HG03280 (cell line): ENCODE measurements around the gene ENAM.
"Not testable (repeated sequence)": the region's sequence is repeated elsewhere in the genome, so short reads cannot be mapped to it uniquely, and the experiment has no call there.

Source experiments
- ATAC-seq: cut with Tn5 transposase; IDR thresholded peaks from one replicate; pipeline ENCODE4 v1.9.1; 2021; ENCODE audit warnings: mild to moderate bottlenecking, moderate library complexity; ENCODE audit not compliant: unreplicated experiment

ENAM gene

DNA sequence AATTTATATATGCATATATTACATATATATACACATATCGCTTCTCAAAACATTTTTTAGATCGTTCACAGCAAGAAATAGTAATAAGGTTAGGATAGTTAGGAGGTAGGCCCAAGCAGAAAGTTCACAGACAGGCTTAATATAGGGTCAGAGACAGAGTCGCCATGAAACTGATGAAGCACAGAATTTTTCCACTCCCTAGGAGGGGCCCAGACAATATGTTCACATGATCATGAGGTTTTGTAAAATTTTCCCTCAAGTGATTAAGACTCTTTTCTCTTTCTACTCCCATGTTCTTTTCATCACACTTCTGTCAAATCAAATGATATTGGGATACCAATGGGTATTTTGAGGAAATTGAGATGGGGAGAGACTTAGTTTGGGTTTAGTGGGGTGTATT is 5.2 kb upstream of the ENAM start:
- ATAC-seq, result no peak

- no peak for ATAC-seq
These were observed 4.2 kb upstream of the ENAM start for GRCh38 chr4:70624226-70624793.

DNA sequence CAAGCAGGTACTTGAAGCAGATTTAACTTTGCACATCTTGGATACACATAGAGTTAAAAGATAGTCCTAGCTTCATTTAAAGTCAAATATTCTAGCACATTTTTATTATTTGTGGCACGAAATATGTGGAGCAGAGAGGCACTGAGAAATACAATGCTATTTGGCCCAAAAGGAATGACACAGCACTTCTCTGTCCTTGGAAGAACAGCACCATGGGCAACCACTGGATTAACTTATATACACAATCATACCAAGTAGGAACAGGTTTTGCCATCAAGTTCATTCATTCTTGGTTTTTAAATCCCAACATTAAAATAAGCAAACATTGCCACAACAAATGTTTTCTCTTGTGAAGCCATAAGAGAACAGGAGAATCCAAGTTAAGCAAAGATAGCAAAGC is 924 bp upstream of the ENAM start:
- ATAC-seq, result no peak

- no peak for ATAC-seq
These were observed 1.0 kb downstream of the ENAM start for GRCh38 chr4:70629469-70630090.

DNA sequence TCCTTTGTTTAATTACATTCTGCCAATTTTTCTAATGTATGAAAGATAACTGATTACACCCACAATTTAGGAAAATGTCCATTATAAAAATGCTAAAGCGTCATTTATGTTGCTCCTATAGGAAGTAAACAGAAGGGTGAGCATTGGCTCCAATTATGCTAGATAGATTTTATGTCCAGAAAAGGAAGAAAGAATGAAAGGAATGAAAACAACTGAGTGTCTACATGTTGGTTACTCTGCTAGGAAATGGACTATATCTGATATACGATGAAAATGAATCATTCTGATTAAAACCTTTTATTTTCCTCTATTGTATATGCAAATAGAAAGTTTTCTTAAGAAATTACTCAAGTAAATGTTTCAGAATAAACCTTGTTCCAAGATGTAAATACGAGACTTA is 1.6 kb downstream of the ENAM start:
- no peak for ATAC-seq

- ATAC-seq, result no peak
These were observed 3.5 kb downstream of the ENAM start for GRCh38 chr4:70632028-70632427.

DNA sequence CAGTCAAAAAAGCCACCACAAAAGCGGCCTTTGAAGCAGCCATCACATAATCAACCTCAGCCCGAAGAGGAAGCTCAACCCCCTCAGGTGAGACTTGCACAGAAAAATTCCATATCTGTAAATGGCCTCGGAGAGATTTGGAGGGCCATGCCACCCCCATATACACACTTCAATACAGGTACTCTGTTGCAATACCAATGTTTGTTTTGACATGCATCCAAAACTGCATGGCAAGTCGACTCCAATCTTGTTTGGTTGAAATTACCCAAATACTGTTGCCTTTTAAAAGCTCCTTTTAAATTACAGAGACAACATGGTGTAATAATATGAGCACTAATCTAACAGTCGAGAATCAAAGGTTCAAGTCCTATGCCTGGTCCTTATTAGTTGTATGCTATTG is 5.9 kb downstream of the ENAM start:
- no peak for ATAC-seq

DNA sequence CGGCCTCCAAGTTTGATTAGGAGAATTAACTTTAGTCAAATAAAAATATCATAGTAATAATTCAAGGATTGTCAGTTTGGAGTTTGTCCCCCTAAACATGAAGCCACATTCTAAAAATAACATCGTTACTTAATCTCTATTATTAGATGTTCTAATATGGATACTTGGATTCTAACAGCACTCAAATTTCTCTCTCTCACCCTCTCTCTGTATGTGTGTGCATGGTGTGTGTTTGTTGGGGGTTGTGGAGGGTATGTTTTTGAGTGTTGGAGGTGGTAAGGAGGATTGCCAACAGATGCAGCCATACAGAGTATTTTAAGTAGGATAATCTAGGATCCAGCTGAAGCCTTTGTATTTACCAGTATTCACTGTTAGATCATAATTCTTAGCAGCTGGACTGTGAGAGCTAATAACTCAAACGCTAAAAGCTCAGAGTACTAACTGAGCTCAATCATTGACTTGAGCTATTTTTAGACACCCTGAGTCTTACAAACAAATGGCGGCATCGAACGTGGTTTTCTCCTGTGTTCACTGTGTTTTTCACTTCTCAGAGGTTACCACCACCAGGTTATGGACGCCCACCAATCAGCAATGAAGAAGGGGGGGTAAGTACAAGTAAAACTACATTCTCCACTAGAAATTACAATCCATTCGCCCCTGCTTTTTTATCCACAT is 8.8 kb downstream of the ENAM start:
- ATAC-seq, result no peak

GRCh38 chr4:70640192-70640591 is 11.6 kb downstream of the ENAM start:
- ATAC-seq, result no peak

DNA sequence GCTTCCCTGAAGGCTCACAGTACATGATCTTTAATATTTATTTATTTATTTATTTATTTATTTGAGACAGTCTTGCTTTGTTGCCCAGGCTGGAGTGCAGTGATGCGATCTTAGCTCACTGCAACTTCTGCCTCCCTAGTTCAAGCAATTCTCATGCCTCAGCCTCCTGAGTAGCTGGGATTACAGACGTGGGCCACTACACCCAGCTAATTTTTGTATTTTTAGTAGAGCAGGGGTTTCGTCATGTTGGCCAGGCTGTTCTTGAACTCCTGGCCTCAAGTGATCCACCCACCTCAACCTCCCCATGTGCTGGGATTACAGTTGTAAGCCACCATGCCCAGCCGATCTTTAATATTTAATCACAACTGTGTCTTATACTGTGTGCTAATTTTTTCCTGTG is 22.2 kb downstream of the ENAM start:
- ATAC-seq, result not testable (repeated sequence)

- ATAC-seq, result no peak
These were observed 23.4 kb downstream of the ENAM start for GRCh38 chr4:70651864-70652506.

DNA sequence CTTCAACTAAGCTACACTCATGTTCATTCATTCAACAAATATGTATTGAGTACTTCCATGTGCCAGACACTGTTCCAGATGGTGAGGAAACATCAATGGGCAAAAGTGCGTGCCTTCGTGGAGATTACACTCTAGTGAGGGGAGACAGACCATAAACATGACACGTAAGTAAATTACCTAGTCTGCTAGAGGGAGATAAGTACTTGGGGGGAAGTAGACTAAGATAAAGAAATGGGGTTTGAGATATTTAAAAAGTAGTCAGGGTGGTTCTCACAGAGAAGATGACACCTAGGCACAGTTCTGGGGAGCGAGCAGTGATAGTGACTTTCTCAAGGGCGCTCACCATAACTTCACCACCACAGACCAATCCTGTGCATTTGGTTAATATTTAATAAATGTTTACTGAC is 26.1 kb downstream of the ENAM start:
- no peak for ATAC-seq

GRCh38 chr4:70657326-70657725 is 28.8 kb downstream of the ENAM start:
- no peak for ATAC-seq

DNA sequence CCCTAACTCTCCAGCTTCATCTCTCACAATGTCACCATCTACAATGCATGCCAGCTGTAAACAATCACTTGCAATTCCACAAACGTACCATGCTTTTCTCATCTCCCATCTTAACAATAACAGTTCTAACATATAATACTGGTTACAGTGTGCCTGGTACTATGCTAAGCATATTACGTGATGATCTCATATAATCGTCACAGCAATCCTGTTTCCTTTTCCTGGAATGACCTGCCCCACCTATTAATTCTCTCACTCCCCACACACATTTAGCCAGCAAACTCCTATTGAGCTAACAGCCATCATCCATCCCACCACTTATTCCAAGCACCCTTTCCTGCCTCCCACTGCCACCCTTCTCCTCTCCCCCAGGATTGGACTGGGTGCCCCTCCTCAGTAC is 29.9 kb downstream of the ENAM start:
- ATAC-seq, result no peak

GRCh38 chr4:70660106-70660505 is 31.6 kb downstream of the ENAM start:
- no peak for ATAC-seq

GRCh38 chr4:70661309-70661922 is 32.9 kb downstream of the ENAM start:
- peak; percentile 55 for ATAC-seq

- no peak for ATAC-seq
These were observed 37.8 kb downstream of the ENAM start, which contains the start of gene JCHAIN for GRCh38 chr4:70666369-70666768. JCHAIN (minus strand) TSS chr4:70666508; CDS start chr4:70666490, 18 bp downstream.

DNA sequence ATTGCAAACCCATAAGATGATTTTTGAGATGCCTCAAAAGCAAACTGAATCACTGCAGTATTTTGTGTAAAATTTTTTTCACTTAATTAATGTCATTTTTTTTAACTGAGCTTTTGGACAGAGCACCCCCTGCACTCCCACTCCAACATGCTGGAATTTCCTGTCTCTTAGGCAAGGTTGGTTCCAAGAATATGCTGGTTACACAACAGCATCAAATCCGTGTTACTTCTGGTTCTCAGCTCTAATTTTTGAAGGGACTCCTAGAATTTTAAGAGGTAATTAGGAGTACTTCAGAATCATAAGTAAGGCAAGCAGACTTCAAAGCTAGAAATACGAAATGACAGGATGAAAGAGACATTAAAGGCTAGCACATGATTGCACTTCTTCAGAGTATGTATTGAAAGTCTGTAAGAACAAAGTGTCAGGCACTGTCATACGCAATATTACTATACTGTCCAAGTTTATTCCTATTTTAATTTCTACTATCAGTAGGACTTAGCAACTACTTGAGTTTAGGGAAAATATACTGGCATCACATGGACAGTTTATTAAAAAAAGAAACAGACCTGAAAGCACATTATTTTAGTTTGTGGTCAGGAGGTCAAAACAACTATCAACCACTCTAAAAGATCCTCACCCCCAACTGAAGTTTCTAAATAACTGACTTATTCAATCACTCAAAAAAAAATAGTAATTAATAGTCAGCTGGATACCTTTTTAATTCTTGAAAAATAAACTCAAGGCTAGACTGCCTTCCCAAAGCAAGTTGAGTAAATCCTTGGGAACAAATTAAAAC is 39.4 kb downstream of the ENAM start:
- no peak for ATAC-seq

DNA sequence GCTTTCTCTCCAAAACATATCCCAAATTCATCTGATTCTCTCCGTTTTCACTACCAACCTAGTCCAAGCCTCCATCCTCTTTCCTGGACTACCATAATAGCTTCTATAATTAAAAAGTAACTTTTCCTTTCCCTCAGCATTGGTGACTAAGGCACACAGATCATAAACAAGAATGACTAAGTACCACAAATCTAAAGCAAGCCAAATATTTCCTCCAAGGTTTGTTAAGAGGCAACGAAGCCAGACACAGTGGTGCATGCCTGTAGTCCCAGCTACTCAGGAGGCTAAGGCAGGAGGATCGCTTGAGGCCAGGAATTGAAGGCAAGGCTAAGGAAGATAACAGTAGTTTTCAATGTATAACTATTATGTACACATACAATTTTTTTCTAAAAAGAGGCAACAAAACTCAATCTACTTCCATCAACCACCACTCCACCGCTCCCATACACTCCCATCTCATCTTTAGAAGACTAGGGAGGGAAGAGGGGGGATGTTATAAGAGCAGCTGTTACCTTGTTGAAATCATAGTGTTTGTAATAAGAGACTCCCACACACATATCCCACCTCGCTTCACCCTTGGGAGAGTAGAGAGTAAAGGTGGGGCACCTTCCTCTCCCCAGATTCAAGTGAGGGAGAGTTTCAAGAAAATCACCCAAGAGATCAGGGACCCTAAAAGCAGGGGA is 41.9 kb downstream of the ENAM start:
- ATAC-seq, result no peak

- ATAC-seq, result no peak
These were observed 42.5 kb downstream of the ENAM start for GRCh38 chr4:70671091-70671490.
